Liver (tissue), 3 donors: ENCODE results near the gene GNAI3.

Source experiments
- CTCF ChIP-seq: fragments of 150-350 bp; IDR thresholded peaks from 2 replicates; pipeline ENCODE4 v1.5.1; 2017; ENCODE audit warnings: improper control_type of control experiment, low read depth, low read length; ENCODE audit not compliant: missing input control
- EGR1 ChIP-seq, 2 donors: IDR thresholded peaks; 2 replicates each; pipeline ENCODE4 v1.6.1; 2016 to 2018; ENCODE audit warnings: antibody characterized with exemption in 2 of 2, low read depth in 2 of 2
- JUND ChIP-seq, 2 donors: IDR thresholded peaks; 2 replicates each; pipeline ENCODE4 v1.6.1; 2016; ENCODE audit warnings: antibody characterized with exemption in 2 of 2
- MAX ChIP-seq: IDR thresholded peaks from 2 replicates; pipeline ENCODE4 v1.6.1; 2016; ENCODE audit warnings: antibody characterized with exemption
- NR2F2 ChIP-seq: IDR thresholded peaks from 2 replicates; pipeline ENCODE4 v1.6.1; 2016; ENCODE audit warnings: antibody characterized with exemption
- RAD21 ChIP-seq, 2 donors: IDR thresholded peaks; 2 replicates each; pipeline ENCODE4 v1.6.1; 2016; ENCODE audit warnings: antibody characterized with exemption in 2 of 2, mild to moderate bottlenecking in 2 of 2
- REST ChIP-seq: IDR thresholded peaks from 2 replicates; pipeline ENCODE4 v1.6.1; 2016; ENCODE audit warnings: antibody characterized with exemption, mild to moderate bottlenecking
- RXRA ChIP-seq, 2 donors: IDR thresholded peaks; 2 replicates each; pipeline ENCODE4 v1.6.1; 2017 to 2018; ENCODE audit warnings: antibody characterized with exemption in 2 of 2, mild to moderate bottlenecking in 1 of 2
- SP1 ChIP-seq: IDR thresholded peaks from 2 replicates; pipeline ENCODE4 v1.6.1; 2018; ENCODE audit warnings: antibody characterized with exemption, mild to moderate bottlenecking
- donor health status: healthy.
- donor health status: healthy.

- no peak for TF ChIP-seq RXRA (IDR thresholded peaks at IDR 0.05)
- TF ChIP-seq EGR1 (IDR thresholded peaks at IDR 0.05; ENCODE audit: low read depth in 2 of 2) = no peak
- no peak for TF ChIP-seq CTCF
- no peak for TF ChIP-seq RAD21 (IDR thresholded peaks at IDR 0.05)
- TF ChIP-seq MAX = no peak
- no peak for TF ChIP-seq JUND (IDR thresholded peaks at IDR 0.05)
- no peak for TF ChIP-seq REST
- TF ChIP-seq SP1 = no peak
- no peak for TF ChIP-seq NR2F2
Measured at GRCh38 chr1:109542657-109543056, 5.8 kb upstream of the GNAI3 start.
